GM18873 (cell line): Measurements from ENCODE around the gene GATA6.
"Not testable (repeated sequence)": the region's sequence is repeated elsewhere in the genome, so short reads cannot be mapped to it uniquely, and the experiment has no call there.

ENCODE experiments used
- ATAC-seq: cut with Tn5 transposase; IDR thresholded peaks from one replicate; pipeline ENCODE4 v1.9.1; 2021; ENCODE audit warnings: mild to moderate bottlenecking, moderate library complexity, moderate number of reproducible peaks; ENCODE audit not compliant: unreplicated experiment, low FRiP score

GATA6 gene

DNA sequence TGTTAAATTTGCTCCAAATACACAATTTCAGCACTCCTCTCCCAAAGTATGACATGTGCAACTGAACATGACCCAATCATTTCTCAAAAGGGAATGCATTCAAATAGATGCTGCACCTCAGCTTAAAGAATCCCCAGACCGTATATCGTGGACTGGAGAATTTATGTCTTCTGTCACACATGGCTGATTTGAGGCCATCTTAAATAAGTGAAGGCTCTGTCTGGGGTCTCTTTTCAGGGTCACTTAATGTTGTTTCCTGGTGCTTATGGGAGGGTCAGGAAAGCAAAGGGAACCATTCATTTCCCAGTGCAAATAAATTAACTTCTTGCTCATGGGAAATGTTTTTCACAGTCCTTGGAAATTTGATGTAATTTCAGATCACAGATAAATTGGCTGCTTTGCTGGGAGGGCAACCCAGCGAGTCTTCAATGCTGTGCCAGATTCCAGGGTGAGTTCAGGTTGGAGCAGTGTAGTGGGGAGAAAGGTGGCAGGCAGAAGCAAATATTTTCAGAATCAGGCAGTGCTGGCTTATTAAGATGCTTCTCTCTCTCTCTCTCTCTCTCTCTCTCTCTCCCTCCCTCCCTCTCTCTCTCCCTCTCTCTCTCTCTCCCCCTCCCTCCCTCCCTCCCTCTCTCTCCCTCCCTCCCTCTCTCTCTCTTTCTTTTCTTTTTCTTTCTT lies 34.3 kb downstream of the GATA6 start:
- no peak for ATAC-seq

DNA sequence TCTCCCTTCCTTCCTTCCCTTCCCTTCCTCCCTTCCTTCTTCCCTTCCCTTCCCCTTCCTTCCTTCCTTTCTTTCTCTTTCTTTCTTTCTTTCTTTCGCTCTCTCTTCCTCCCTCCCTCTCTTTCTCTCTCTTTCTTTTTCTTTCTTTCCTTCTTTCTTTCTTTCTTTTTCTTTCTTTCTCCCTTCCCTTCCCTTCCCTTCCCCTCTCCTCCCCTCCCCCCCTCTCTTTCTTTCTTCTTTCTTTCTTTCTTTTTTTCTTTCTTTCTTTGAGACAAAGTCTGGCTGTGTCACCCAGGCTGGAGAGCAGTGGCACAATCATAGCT lies 34.8 kb downstream of the GATA6 start:
- ATAC-seq = no peak

DNA sequence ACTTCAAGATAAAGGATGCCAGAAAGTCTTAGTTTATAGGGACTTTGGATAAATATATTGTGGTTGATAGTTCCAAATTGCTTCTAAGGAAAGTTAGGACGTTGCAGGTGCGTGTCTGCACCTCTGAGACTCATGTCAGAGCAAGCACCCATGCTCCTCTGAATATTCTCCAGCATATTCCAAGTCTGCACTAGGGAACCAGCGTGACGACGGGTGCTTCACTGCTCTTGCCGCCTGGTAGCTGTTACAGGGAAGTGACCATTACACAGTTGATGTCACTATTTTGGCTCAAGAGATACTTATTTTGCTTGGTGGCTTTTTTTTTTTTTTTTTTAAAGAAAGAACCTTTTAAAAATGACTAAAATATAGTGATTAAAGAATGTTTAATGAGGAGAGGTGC lies 35.6 kb downstream of the GATA6 start:
- ATAC-seq = no peak

DNA sequence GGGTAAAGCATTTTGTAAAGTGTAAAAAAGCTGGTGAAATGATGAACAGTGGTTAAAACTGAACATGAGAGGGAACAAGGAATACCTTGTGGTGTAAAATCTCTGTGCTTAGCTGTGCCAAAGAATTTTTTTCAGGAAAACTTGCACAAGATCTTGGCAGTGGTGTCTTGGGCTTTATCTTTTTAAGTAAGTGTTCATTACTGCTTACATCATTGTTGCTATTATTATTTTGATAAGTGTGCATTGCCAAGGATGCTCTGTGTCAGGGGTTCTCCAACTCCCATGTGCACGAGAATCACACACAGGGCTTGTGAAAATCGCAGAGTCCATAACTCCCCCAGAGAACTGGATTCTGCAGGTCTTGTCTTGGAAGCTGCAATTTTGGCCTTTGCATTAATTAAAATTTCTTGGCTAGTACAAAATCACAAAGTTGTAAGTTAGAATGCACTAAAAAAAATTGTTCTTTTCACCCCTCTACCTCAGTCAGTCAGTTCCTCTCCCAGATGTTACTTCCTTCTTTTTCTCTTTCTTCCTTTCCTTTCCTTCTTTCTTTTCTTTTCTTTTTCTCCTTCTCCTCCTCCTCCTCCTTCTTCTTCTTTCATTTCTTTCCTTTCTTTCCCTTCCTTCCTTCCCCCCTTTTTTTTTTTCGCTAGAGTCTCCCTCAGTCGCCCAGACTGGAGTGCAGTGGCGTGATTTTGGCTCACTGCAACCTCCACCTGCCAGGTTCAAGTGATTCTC lies 37.8 kb downstream of the GATA6 start:
- no peak for ATAC-seq

DNA sequence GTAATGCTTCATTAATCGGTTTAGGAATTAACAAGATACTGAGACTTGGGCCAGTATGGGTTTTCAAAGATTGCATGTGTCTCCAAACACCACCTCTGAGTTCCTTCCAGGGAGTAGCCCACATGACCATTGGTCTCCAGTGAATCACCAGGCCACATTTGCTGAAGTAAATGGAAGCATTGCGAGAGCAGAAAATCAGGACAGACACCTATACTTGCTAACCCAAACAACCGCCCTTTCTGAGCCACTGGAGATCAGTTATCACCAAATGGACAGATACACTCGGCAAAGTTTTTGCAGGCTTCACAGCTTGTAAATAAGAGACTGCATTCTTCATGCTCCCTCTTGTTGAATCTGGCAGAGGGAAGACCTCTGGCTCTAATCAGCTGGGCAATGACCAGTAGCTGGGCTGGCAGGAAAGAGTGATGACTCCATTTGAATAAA lies 40.9 kb downstream of the GATA6 start:
- no peak for ATAC-seq

DNA sequence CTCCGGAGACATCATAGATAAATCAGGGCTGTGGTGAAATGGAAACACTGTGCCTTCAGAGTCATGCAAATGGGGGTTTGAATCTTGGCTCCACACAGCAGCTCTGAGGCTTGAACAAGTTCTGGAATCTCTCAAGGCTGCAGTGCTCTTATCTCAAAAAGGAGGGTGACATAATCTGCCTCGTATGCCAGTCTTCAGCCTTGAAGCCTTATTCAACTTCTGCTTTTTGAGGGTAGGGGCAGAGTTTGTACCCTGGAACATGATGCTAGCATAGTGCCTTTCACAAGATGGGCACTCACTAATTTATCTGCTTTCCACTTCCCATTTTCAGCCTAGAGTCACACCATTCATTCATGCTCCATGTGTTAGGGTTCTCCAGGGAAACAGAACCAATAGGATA lies 42.3 kb downstream of the GATA6 start:
- no peak for ATAC-seq

DNA sequence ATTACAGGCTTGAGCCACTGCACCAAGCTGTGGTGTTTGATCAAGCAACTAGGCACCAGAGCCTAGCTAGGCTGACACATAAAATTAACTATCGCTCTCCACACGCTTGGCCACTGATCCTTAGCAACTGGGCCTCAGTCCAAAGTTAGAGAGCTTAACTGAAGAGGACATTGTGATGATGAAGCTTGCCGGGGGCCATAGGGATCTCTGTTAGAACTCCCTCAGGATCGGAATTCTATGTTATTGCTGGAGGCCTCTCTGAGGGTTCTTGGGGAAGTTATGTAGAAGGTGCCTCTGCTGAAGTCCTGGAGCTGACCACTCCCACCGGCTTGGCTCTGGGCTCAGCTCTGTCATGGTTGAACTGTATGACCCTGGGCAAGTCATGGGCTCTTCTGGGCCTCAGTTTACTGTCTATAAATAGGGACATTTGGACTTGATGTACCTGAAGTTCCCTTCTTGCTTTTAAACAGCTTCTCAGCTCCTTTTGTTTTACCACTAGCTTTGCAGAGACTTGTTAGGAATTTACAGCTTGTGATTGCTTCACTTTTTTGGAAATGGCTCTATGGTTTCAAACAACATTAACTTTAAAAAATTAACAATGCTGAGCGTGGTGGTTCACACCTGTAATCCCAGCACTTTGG lies 44.1 kb downstream of the GATA6 start:
- no peak for ATAC-seq

DNA sequence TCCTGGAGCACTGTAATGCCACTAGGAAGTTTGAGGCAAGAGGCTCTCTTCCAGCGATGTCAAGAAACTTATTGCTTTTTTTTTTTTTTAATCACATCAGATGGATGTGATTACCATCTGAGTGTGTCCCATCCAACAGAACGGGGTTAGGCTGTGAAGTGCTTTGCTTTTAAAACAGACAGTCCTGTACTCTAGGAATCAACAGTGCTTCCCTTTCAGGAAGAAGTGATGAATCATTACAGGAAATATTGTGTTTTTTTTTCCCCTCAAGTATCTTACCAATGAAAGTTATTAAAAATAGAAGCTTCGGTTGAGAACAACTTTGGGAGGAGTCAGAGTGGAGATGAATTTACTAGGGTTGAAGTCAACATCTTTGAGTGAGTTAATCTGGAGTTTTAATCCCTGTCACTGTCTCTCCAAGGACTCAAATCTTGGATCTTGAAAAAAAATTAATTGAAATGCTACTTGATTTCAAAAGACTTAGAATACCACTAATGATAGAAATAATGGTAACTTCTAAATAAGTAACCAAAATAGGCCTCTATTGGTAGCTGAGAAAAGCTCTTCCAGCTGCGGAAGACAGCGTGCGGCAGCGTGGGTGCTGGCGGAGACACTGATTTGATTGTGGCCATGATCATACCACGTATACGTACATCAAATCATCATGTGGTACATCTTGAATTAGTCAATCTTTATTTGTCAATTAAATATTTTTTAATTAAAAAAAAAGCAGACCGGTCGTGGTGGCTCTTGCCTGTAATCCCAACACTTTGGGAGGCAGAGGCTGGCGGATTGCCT lies 45.5 kb downstream of the GATA6 start:
- ATAC-seq = no peak

DNA sequence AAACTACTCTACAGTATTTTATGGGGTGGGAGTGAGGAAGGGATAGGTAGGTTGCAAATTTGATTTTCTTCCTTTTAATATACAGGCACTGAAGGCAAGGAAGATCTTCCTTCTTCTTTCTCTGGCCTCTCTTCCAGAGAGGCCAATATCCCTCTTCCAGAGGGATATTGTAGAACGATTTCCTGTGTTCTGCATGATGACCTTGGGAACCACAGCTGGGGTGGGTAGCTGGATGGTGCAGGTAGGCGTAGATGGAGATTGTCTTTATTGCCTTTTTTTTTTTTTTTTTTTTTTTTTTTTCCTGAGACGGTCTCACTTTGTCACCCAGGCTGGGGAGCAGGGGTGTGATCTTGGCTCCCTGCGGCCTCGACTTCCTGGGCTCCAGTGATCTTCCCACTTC lies 49.4 kb downstream of the GATA6 start:
- ATAC-seq = no peak

DNA sequence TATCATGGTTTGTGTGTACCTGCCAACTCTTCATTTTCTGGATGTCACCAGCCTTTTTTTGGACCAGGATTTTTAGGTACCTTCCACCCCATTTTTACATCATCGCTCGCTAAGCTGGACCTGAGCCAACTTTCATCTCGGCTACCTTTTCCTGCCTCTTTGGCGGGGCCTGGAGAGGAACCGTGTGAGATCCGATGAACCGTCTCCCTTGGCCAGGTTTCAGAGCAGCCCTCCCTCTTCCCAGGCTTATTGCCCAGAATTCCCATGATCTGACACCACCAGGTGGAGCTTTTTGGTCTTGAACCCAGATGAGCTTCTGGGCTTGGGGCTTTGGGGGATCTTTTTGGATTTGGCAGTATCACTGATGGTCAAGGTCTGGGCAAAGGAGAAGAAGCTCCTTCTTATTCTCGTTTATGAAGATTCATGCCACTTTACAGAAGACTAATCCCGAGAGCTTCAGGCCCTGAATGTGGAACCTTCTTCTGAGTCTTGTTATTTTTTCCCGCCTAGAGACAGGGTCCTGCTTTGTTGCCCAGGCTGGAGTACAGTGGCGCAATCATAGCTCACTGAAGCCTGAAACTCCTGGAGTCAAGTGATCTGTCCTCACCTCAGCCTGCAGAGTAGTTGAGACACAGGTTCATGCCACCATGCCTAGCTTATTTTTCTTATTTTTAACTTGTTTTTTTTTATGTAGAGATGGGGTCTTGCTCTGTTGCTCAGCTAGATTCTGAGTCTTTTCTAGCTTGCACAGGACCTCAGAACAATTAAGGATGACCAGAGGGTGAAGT lies 50.4 kb downstream of the GATA6 start:
- no peak for ATAC-seq

DNA sequence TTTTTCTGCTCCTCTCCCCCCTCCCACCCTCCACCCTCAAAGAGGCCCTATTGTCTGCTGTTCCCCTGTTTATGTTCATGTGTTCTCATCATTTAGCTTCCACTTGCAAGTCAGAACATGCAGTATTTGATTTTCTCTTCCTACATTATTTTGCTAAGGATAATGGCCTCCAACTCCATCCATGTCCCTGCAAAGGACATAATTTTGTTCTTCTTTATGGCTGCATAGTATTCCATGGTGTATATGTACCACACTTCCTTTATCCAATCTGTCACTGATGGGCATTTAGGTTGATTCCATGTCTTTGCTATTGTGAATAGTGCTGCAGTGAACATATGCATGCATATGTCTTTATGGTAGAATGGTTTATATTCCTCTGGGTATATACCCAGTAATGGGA lies 51.2 kb downstream of the GATA6 start:
- not testable (repeated sequence) for ATAC-seq

DNA sequence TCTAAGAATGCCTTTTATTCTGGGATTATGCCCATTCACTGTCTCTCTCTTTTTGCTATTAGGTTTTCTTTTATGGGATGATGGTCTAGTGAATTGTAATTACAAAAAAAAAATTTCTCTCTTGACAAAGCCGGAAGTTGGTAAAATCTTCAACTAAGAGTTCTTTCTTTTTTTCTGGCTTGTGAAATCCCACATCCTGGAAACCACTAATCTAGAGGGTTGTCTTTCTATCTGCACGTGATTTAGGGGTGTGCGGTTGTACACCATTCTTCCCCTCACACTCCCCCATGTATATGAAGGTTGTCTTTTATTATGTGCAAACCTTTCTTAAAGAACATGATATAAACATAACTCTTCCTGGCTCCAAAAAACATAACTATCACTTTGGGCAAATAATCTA lies 52.0 kb downstream of the GATA6 start:
- ATAC-seq = no peak

DNA sequence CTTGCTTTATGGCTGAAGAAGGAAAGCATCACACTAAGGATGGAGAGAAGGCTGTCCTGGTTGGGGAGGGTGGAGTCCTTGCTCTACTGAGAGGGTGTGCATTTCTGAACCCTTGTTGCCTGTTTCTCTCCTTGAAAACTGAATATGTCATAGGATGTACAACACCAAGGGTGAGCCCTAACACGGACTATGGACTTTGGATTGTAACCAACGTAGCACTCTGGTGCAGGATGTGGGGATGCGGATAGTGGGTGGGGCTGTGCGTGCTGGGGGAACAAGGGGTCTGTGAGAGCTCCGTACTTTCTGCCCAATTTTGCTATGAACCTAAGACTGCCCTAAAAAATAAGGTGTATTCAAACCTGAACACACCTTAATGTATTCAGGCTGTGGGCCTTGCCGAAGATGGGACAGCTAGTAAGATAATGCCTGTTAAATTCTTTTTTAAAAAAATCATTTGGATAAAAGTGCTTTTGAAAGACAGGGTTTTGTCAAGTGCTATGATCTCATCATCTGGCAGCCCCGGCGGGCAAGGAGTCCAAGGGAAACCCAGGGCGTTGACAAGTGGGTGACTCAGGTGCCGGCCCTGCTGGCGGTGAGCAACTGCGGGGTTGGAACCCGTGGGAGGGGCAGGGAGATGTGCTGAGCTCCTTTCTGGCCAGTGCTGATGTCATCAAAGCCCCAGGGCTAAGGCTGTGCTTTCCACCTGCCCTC lies 54.0 kb downstream of the GATA6 start:
- ATAC-seq = no peak

DNA sequence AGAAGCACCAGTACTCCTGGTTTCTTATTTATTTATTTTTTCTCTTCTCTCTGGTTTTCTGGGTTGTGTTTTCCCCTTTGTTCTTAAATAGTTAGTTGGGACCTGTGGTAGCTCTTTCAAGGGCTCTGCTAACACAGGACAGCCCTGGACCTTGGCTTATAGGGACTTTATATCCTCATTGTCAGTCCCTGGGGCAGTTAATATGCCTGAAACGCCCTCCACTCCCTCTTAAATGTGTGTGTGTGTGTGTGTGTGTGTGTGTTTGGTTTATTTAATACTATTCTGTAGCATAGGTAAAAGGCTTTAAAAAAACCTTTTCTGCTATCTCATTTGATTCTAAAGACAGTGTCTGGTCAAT lies 54.6 kb downstream of the GATA6 start:
- no peak for ATAC-seq

DNA sequence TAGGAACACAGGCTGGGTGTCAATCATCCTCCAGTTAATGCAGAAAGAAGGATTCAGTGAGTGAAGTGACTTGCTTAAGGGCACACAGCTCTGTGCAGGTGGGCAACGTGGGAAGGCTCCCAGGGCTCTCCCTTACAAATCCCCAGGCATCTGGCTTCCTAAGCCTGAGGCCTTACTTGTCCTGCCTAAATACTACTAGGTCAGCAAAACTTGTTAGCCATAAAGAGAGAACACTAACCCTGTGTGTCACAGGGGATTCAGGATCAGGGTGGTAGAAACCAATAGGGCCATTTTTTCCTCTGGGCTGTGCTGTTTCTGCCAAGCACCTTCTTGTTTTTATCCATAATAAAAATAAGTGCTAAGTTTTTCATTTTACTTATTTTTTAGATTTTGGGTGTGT lies 55.0 kb downstream of the GATA6 start:
- ATAC-seq = no peak

DNA sequence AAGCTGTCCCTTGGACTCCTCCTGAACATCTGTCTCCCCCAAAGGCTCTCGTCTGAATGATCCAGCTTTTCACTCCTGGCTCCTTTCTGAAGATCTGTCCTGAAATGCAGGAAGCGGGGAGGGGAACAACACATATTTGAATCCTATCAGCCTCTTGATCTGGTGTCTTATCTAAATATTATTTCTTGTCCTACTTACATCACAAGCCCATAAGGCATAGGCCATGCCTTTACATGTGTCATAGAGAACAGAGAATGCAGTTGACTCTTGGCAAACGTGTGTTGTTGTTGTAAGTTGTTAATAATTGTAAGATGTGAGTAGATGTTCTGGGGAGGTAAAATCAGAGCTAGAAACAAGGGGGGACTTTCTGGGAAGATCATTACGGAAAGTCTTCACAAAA lies 57.4 kb downstream of the GATA6 start:
- no peak for ATAC-seq

DNA sequence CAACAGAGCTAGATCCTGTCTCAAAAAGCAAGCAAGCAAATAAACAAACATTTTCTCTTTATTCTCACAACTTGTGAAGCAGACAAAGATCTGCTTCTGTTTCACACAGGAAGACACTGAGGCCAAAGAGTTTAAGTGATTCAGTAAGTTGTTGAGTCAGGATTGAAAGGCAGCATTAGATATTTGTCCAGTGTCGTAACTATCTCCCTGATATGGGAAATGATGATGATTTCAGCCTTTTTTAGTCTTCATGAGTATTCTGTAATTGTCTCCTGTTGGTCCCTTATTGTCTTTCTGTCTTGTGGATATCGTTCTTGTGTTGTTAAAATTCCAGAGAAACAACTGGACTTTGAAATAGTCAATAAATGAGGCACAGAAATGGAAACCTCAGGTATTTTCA lies 59.6 kb downstream of the GATA6 start:
- no peak for ATAC-seq

DNA sequence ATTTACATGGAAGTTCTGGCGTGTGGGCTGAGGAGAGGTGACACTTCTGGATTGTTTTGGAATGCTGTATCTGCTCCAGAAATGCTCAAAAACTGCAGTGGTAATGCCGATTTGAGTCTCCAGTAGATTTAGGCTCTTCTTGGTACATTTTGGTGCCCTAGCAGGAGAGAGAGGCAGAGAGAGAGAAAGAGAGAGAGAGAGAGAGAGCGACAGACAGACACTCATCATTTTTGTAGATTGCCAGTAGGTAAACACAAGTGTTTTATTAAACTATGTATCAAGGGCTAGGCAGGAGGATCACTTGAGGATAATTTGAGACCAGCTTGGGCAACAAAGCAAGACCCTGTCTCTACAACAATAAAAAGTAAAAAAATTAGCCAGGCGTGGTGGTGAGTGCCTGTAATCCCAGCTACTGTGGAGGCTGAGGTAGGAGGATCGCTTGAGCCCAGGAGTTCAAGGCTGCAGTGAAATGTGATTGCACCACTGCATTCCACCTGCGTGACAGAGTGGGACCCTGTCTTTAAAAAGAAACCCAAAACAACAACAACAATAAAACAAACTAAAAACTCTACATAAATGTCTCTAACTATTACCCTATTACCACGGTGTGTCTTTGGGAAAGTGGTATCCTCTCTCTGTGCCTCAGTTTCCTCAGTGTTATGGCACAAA lies 60.2 kb downstream of the GATA6 start:
- ATAC-seq = no peak

DNA sequence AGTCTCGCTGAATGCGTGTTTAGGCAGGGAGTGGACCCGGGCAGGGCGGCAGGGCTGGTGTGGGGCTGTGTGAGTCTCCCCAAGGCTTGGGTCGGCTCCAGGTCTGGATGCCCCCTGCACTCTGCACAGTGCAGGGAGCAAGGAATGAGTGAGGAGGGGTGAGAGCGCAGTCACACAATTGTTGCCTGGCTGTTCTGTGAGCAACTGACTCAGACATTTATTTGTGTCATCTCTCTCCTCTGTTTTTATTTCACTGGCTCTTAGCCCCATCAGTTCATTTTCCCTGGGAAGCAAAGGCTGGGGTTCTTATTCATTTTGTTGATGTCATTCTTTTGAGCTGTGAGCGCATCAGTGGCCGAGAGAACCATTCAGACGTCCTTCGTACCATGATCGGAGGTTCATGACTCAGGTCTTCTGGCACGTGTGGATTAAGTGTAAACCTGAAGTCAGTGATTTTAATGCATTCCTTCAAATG lies 61.1 kb downstream of the GATA6 start:
- ATAC-seq = no peak
